Thoracic aorta (tissue), 2 donors: ENCODE results near the gene KCND3. TPM values are rescaled to one million over a fixed set of nuclear protein-coding genes. Genes with fewer than 3 reads are reported as not detected.

ENCODE experiments used
- ATAC-seq: fragments of 150-250 bp; one replicate; pipeline ENCODE4 v1.8.0; 2017; ENCODE audit warnings: low read depth; ENCODE audit not compliant: insufficient number of reproducible peaks, low FRiP score
- DNase-seq: peaks from one replicate; pipeline ENCODE4 v3.0.0-alpha.2; 2020; ENCODE audit warnings: low spot score
- H3K27ac ChIP-seq, 2 donors: fragments of 200-600 bp; sonication (generic); 1 replicate in 1 of 2; 2 replicates in 1 of 2; pipeline ENCODE4 v1.5.1; 2016; ENCODE audit warnings: mild to moderate bottlenecking in 2 of 2, moderate library complexity in 2 of 2
- H3K27me3 ChIP-seq: fragments of 200-600 bp; sonication (generic); replicated peaks from 2 replicates; pipeline ENCODE4 v1.6.0; 2016; ENCODE audit warnings: mild to moderate bottlenecking; ENCODE audit not compliant: insufficient read depth
- H3K36me3 ChIP-seq: fragments of 200-600 bp; sonication (generic); one replicate; pipeline ENCODE4 v1.5.1; 2016
- H3K4me1 ChIP-seq, 2 donors: fragments of 200-600 bp; sonication (generic); 1 replicate in 1 of 2; 2 replicates in 1 of 2; pipeline versions ENCODE4 v1.5.1 to v1.6.0; 2016; ENCODE audit warnings: low read depth in 2 of 2, mild to moderate bottlenecking in 1 of 2; ENCODE audit not compliant: control insufficient read depth in 1 of 2
- H3K4me3 ChIP-seq: fragments of 200-600 bp; sonication (generic); 2 replicates; pipeline ENCODE4 v1.5.1; 2016; ENCODE audit warnings: mild to moderate bottlenecking
- H3K9me3 ChIP-seq: fragments of 200-600 bp; sonication (generic); 2 replicates; pipeline ENCODE4 v1.5.1; 2016
- total RNA-seq, 2 donors: library from RNA; depleted of rRNA; stranded (reverse); fragments of >200 nt; gene quantifications; one replicate each; pipeline versions ENCODE4 v1.1.0 to v1.2.3, GENCODE V29; 2016
- TF ChIP-seq, protein P1 (sequence below): fragments of 200-600 bp; sonication (generic); IDR thresholded peaks from one replicate; pipeline ENCODE4 v1.5.1; 2019; ENCODE audit warnings: antibody characterized with exemption

The KCND3 gene
- total RNA-seq, 2 donors from 2014 or later = 12.3 to 16.6 TPM

DNA sequence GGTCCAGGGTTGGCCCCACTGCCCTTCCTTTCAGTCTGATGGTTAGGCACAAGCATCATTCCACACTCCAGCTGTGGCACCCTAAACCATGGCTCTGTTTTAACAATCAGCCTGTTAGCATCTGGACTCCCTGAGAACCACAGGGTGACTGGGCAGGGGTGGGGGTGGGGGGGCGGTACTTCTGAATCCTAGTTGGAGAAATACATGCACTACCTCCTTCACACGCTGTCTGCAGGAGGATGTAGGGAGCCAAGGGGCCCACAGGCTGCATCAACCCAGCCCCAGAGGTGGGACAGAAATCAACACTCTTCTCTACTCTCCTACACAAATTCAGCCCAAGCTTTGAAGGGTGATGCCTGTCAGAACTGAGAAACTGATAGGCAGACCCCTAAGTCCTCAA is 209.9 kb downstream of the KCND3 start:
- no peaks in the 10 kb centered on the region for H3K27me3 ChIP-seq
- no peaks in the 10 kb centered on the region for H3K36me3 ChIP-seq
- H3K9me3 ChIP-seq = no peaks in the 10 kb centered on the region
- DNase-seq (no peak), ATAC-seq (no peak)
- TF ChIP-seq, protein P1, sequence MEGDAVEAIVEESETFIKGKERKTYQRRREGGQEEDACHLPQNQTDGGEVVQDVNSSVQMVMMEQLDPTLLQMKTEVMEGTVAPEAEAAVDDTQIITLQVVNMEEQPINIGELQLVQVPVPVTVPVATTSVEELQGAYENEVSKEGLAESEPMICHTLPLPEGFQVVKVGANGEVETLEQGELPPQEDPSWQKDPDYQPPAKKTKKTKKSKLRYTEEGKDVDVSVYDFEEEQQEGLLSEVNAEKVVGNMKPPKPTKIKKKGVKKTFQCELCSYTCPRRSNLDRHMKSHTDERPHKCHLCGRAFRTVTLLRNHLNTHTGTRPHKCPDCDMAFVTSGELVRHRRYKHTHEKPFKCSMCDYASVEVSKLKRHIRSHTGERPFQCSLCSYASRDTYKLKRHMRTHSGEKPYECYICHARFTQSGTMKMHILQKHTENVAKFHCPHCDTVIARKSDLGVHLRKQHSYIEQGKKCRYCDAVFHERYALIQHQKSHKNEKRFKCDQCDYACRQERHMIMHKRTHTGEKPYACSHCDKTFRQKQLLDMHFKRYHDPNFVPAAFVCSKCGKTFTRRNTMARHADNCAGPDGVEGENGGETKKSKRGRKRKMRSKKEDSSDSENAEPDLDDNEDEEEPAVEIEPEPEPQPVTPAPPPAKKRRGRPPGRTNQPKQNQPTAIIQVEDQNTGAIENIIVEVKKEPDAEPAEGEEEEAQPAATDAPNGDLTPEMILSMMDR = no peak
- H3K4me3 ChIP-seq = no peak overlapping the region
- H3K4me1 ChIP-seq = no peaks in the 10 kb centered on the region
- no peak overlapping the region for H3K27ac ChIP-seq

DNA sequence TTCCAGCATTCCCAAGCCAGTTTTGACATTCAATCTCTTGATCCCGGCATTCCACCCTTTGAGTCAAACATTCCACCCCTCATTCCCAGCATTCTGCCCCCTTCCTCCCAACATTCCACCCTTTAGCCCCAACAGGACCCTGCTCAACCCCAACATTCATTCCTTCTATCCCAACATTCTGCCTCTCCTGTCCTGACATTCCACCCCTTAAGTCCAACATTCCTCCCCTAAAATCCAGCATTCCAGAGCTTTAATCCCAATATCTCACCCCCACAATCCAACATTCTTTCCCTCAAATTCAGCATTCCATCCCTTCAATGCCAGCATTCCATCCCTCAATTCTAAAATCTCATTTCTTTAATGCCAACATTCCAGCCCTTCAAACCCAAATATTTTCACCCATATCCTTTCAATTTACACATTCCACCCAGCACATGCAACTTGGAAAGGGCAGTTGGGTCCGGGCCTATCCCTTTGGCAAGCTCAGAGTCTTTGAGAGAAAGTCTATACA is 210.9 kb downstream of the KCND3 start:
- Histone ChIP-seq H3K27ac (no peak overlapping the region), H3K36me3 (no peaks in the 10 kb centered on the region), H3K4me3 (no peak overlapping the region), H3K4me1 (no peaks in the 10 kb centered on the region), H3K27me3 (no peaks in the 10 kb centered on the region), H3K9me3 (no peaks in the 10 kb centered on the region)
- TF ChIP-seq, protein P1 = no peak
- DNase-seq = no peak
- no peak for ATAC-seq

DNA sequence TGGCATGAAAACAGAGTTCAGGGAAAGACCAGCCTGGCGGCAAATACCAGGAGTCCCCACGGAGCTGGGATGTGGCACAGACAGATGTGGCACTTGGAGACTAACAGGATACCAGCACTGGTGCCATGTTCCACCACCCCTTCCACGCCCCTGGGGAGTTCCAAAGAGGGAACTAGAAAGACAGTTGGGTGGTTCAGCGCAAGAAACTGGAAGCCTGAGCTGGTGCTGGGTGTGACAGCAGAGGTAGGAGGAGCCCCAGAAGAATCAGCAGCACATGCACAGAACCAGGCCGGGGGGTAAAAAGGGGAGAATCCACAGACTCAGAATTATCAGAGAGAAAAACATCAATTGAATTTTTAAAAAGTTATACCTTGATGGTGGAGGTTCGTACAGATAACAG is 211.4 kb downstream of the KCND3 start:
- Histone ChIP-seq H3K4me3 (no peak overlapping the region), H3K27ac (no peak overlapping the region), H3K4me1 (no peaks in the 10 kb centered on the region), H3K9me3 (no peaks in the 10 kb centered on the region), H3K27me3 (no peaks in the 10 kb centered on the region), H3K36me3 (no peaks in the 10 kb centered on the region)
- DNase-seq (no peak), ATAC-seq (no peak)
- TF ChIP-seq, protein P1 = no peak

DNA sequence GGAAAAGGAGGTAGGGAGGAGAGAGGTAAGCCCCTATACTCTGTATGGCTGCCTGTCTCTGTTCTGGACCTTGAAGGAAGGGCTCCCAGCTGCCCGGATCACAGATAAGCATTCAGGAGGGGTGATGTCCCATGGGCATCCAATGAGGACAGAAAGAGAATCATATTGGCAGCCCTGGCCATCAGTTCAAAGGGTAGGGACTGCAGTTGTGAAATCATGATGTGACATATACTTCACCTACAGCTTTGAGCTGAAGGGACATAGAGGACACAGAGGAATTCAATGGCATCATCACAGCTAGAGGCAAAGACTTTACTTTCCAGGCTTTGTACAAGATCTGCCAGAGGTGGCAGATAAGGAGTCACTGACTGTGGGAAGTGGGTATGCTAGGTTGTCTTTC is 212.2 kb downstream of the KCND3 start:
- Histone ChIP-seq H3K36me3 (no peaks in the 10 kb centered on the region), H3K4me3 (no peak overlapping the region), H3K27me3 (no peaks in the 10 kb centered on the region), H3K4me1 (no peaks in the 10 kb centered on the region), H3K9me3 (no peaks in the 10 kb centered on the region), H3K27ac (no peak overlapping the region)
- ATAC-seq (no peak), DNase-seq (no peak)
- TF ChIP-seq, protein P1 = no peak

DNA sequence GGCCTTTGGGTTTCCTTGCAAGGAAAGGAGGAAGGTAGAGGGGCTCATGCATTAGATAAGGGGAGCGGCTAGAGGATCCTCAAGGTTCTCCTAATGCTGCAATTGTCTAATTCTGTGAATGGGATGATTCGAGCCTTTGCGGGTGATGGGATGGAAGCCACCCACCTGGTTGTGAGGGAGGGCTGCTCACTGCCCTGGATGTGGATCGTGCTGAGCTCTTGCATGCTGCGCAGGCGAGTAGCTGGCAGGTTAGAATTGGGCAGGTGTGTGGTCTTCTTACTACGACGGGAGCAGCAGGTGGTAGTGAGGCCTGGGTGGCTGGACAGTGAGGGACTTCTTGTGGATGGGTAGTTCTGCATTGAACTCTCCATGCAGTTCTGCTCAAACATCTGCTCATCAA is 212.6 kb downstream of the KCND3 start:
- no peak for ATAC-seq
- Histone ChIP-seq H3K4me3 (no peak overlapping the region), H3K27me3 (no peaks in the 10 kb centered on the region), H3K27ac (no peak overlapping the region), H3K9me3 (no peaks in the 10 kb centered on the region), H3K36me3 (no peaks in the 10 kb centered on the region), H3K4me1 (no peaks in the 10 kb centered on the region)
- DNase-seq = no peak
- TF ChIP-seq, protein P1 = no peak
